ENCODE data around the gene SYTL3.
"Not testable (repeated sequence)": the region's sequence is repeated elsewhere in the genome, so short reads cannot be mapped to it uniquely, and the experiment has no call there.

DNA sequence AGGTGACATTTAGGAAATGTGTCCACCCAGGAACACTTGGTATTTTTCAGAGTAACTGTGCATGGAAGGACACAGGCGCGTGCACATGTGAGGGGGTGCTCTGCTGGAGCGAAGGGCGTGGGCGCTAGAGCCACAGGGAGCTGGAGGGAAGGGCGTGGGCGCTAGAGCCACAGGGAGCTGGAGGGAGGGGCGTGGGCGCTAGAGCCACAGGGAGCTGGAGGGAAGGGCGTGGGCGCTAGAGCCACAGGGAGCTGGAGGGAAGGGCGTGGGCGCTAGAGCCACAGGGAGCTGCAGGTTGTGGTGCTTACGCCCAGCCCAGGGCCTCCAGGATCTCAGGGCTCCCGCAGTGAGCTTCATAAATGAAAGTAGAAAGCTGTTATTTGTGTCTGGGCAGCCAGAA lies 43.8 kb upstream of the SYTL3 start:
- TF ChIP-seq, protein P1, sequence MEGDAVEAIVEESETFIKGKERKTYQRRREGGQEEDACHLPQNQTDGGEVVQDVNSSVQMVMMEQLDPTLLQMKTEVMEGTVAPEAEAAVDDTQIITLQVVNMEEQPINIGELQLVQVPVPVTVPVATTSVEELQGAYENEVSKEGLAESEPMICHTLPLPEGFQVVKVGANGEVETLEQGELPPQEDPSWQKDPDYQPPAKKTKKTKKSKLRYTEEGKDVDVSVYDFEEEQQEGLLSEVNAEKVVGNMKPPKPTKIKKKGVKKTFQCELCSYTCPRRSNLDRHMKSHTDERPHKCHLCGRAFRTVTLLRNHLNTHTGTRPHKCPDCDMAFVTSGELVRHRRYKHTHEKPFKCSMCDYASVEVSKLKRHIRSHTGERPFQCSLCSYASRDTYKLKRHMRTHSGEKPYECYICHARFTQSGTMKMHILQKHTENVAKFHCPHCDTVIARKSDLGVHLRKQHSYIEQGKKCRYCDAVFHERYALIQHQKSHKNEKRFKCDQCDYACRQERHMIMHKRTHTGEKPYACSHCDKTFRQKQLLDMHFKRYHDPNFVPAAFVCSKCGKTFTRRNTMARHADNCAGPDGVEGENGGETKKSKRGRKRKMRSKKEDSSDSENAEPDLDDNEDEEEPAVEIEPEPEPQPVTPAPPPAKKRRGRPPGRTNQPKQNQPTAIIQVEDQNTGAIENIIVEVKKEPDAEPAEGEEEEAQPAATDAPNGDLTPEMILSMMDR (conservative IDR thresholded peaks at IDR 0.05; ENCODE audit: low read length): not testable (repeated sequence)
- TF ChIP-seq EZH2phosphoT487 (IDR thresholded peaks at IDR 0.05; ENCODE audit: borderline replicate concordance): not testable (repeated sequence)
